HL-60 (cell line): ENCODE measurements around the gene NDUFS2.

Source experiments
- GABPA ChIP-seq: IDR thresholded peaks from 2 replicates; pipeline ENCODE4 v1.6.1; 2012; ENCODE audit warnings: low read depth
- POLR2AphosphoS5 ChIP-seq: IDR thresholded peaks from 2 replicates; pipeline ENCODE4 v1.6.1; 2012; ENCODE audit warnings: low read depth
- TF ChIP-seq, protein P1 (sequence below): IDR thresholded peaks from one replicate; pipeline ENCODE4 v1.5.1; 2011; ENCODE audit warnings: low read length, control low read depth, inconsistent platforms; ENCODE audit not compliant: insufficient read depth

DNA sequence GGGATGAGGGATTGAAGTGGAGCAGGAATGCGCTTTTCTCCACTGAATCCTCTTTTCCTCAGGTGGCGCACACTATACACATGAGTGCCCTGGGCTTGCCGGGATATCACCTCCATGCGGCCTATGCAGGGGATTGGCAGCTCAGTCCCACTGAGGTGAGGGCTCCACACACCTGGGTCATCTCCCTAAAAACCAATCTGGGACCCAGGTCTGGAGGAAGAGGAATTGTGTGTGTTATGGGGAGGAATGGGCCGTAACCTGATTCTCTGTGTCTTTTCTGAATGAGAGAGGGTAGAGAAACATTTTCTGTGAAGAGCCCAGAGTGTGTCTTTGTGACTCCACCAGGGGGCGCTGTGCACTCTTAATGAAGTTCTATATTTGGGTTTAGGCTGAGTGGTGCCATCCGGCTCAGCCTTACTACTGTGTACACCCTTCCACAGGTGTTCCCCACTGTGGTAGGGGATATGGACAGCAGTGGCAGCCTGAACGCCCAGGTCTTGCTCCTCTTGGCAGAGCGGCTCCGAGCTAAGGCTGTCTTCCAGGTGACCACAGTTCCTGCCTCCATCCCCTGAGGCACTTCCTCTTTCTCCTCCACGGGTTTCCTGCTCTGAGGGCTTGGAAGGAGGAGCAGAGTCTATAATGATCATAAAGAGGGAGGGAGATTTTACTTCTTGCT is 25.2 kb downstream of the NDUFS2 start:
- TF ChIP-seq POLR2AphosphoS5 (0 out of 2 replicates have a peak, but pooled peaks have one; percentile 39), GABPA (no peak)
- TF ChIP-seq, protein P1, sequence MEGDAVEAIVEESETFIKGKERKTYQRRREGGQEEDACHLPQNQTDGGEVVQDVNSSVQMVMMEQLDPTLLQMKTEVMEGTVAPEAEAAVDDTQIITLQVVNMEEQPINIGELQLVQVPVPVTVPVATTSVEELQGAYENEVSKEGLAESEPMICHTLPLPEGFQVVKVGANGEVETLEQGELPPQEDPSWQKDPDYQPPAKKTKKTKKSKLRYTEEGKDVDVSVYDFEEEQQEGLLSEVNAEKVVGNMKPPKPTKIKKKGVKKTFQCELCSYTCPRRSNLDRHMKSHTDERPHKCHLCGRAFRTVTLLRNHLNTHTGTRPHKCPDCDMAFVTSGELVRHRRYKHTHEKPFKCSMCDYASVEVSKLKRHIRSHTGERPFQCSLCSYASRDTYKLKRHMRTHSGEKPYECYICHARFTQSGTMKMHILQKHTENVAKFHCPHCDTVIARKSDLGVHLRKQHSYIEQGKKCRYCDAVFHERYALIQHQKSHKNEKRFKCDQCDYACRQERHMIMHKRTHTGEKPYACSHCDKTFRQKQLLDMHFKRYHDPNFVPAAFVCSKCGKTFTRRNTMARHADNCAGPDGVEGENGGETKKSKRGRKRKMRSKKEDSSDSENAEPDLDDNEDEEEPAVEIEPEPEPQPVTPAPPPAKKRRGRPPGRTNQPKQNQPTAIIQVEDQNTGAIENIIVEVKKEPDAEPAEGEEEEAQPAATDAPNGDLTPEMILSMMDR = peak; percentile 64
